HTERT RPE-1 (cell line): ENCODE measurements around the gene ABHD11.
"Not testable (repeated sequence)": the region's sequence is repeated elsewhere in the genome, so short reads cannot be mapped to it uniquely, and the experiment has no call there.

Source experiments
- in situ Hi-C: fragments of 300-500 bp; cut with MboI; formaldehyde crosslinking; loops from 4 replicates; pipeline ENCODE4 v1.14.3; 2020; ENCODE audit warnings: low sequenced_read_pairs

ABHD11 gene

DNA sequence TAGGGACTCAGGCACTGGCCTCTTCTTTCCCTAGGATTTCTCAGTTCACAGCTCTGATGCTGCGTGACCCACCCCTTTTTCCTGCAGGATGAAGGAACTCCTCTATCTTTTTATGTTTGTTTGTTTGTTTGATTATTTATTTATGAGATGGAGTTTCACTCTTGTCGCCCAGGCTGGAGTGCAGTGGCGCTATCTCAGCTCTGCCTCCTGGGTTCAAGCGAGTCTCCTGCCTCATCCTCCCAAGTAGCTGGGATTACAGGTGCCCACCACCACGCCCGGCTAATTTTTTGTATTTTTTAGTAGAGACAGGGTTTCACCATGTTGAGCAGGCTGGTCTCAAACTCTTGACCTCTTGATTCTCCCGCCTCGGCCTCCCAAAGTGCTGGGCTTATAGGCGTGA is 18.2 kb downstream of the ABHD11 start:
- in situ Hi-C loops = not testable (repeated sequence)

DNA sequence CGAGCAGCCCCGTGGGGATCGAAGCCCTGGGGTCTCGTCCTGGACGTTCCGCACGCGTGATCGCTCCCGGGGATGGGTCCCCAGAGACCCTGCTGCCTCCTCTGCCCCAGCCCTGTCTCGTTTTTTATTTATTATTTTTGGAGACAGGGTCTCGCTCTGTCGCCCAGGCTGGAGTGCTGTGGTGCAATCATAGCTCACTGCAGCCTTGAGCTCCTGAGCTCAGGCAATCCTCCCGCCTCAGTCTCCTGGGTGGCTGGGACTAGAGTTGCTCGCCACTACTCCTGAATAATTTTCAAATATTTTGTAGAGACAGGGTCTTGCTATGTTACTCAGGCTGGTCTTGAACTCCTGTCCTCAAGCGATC is 18.8 kb downstream of the ABHD11 start:
- in situ Hi-C loops = no loop called here

DNA sequence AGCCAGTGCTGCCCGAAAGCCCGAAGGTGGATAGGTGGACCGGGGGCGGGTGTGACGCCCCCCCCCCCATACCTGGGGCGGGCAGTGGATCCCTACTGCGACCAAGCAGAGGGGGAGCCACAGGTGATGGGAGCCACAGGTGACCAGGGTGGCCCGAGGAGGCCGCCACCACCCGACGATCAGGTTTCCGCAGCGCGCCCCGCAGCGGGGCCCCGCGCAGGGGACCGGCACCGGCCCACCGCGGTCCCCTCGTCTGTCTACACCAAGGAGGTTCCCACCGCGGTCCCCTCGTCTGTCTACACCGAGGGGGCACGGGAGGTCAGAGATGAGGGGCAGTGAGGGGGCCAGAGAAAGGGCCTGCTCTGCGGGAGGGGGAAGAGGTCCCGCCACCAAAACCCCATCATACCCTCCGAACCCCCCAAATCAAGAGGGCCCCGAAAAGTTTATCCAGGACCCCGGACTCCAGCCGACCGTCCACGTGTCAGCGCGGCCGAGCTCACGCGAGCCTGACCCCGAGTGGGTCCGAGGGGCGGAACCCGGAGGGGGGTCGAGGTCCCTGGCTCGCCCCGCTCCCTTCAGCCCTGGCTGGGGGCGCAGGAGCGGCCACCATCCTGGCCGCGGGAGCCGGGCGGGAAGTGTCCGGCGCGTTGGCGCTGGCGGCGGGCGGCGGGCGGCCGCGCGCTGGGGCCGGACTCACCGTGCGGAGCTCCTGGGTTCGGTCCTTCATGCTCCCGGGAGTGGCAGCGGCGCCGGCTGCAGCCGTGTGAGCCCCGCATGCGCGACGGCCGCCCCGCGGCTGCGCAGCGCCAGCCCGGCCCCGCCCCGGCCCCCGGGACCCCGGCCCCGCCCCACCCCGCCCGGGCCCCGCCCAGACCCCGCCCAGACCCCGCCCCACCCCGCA is 19.4 kb downstream of the ABHD11 start, which contains the start of gene STX1A:
TSS of gene STX1A (minus strand) at position 765 of the 901 bp plus-strand sequence. CDS start at position 727, 38 bp downstream.
- in situ Hi-C loops = no loop called here

DNA sequence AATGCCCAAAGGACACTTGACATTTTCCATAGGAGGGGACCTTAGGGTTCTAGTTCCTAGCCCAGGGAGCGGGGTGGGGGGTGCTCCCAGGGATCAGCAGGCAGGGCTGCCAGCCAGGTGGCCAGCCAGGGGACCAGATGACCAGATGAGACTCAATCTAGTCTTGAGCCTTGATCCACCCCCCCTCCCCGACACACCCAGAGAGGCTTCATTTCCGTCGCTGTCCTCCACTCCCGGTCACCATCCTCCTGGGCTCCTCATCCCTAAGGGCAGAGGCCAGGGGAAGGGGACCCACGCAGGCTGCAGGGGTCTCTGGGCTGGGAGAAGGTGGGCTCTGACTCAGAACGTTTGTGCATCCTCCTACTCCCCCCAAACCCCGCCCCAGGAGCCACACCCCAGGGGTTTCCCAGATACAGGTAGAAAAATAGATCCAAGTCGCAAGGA is 20.1 kb downstream of the ABHD11 start:
- in situ Hi-C loops = no loop called here

DNA sequence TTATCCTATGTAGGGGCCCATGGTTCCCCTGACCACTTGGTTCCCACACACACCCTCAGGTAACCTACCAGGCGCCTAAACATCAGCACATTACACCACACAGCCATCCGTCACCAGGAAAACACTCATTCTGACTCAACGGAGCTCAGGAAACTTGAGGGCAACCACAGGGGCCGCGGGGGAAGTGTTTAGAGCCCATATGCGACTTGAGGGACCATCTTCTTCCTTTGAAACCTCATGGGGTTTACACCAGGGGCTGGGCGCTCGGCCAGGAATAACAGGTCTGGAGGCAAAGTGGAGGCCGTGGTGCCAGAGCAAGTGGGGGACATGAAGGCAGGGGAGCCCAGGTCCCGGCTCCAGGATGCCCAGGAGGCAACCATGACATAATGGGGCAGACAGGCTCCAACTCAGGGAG is 20.6 kb downstream of the ABHD11 start:
- in situ Hi-C loops = no loop called here

DNA sequence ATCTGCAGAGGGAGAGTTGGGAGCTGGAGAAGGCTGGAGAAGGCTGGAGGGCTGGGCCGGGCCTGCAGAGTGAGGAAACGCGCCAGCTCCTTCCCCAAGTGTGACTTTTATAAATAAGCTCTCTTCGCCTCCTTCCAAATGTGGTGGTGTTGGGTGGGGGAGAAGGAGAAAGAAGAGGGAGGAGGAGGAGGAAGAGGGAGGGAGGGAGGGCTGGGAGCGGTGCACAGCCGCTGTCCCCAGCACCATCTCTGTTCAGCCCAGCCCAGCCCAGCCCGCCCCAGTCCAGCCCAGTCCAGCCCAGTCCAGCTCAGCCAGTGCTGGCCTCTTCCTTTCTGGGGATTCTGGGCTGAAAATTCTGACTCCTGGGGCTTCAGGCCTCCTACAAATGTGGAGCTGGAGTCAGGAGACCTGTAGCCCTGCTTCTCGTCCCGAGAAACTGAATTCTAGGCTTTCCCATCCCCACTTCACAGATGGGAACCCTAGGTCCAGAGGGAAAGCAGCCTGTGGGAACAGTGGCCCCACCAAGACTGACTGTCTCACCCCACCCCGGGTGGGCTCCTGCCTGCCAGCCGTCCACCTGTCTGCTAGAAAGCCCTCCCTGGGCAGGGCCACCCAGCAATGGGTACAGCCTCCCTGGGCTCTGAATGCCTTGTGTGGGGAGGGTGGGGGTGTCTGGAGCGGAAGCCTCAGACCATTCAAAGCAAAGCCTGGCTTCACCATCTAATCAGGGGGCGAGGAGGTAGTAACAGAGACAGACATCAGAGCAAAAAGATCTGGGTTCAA is 21.4 kb downstream of the ABHD11 start:
- in situ Hi-C loops = no loop called here

DNA sequence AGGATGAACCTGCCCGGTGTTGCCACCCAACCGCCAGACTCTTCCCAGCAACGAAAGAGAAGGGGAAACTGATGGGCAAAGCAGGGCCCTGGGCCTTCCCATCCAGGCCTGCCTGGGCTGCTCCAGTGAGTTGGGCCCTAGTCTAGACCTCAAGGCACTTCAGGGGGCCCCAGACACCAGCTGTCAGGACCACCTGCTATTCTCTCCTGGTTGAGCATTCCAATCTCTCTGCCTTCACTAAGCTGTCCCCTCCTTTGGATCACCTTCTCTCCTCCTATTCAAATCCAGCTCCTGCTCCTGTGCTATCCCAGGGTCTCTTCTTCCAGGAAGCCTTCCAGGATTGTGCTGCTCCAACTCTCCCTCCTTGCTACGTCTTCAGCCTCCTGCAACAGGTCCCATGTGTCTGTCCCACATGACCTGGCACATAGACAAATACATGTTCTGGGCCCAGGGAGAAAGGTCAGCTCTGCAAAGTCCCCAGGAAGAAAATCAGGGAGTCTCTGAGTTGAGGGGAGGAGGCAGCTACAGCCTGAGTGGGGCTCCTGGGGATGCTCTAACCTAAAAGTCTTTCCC is 22.2 kb downstream of the ABHD11 start:
- in situ Hi-C loops = no loop called here

DNA sequence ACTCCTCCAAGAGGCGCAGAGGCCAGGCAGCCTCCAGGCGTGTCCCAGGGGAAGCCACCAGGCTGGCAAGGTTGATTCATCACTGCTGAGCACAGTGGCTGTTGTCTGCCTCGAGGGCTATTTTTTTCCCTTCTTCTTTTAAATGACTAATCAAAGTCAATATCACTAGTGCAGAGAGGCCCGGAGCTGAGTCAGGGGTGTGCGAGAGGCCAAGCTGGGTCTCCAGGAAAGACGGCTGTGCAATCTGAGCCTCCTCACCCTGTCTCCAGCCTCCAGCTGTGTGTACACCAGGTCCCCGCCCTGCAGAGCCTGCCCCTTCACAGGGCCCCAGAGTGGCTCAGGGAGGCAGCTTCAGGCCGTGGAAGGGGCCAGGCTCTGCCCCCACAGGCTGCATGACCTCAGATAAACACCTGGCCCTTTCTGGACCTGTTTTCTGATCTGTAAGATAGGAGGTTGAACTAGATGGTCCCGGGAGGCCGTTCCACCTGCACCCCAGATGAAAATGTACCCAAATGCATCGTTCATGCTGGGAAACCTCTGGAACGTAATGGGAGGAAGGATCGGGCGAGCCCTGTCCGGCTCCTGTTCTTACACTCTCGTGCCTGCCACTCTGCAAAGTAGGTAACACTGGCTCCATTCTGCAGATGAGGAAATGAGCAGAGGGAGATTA is 22.8 kb downstream of the ABHD11 start:
- in situ Hi-C loops = no loop called here

DNA sequence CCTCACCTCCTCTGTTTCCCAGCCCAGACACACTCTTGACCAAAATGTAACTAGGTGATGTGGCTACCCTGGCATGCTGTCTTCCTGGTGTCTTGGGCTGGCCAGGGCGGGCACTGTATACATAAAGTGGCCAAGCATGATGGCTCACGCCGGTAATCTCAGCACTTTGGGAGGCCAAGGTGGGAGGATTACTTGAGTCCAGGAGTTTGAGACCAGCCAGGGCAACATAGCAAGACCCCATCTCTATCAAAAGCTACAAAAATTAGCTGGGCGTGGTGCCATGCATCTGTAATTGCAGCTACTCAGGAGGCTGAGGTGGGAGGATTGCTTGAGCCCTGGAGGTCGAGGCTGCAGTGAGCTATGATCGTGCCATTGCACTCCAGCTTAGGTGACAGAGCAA is 25.3 kb downstream of the ABHD11 start:
- in situ Hi-C loops = not testable (repeated sequence)

GRCh38 chr7:73712773-73713172 is 25.8 kb downstream of the ABHD11 start:
- in situ Hi-C loops = no loop called here

DNA sequence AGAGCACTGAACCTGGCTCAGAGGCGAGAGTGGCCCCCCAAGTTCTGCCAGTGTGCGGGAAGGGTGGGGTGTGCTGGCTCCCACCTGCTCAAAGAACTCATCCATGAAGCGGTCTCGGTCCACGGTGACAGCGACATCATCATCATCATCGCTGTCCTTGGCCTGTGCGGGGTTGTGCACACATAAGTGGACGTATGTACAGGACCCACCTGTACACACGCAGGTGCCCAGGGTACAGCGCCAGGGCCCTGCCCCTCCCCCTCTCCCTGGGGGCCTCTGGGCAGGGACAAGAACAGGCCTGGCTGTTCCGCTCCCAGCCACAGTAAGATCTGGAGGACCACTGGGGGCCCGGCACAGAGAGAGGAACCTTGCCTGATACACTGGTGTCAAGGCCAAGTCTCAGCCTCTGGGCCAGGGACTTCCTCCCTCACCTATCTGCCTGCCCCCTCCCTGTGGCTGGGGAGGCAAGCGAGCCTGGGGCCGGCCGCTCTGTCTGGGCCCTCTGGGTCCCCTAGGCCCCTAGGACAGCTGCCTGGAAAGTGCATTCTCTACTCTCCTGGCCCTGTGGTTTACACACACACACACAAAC is 29.5 kb downstream of the ABHD11 start:
- in situ Hi-C loops = no loop called here

- in situ Hi-C loops = no loop called here
These were observed 31.5 kb downstream of the ABHD11 start for GRCh38 chr7:73707045-73707631.

DNA sequence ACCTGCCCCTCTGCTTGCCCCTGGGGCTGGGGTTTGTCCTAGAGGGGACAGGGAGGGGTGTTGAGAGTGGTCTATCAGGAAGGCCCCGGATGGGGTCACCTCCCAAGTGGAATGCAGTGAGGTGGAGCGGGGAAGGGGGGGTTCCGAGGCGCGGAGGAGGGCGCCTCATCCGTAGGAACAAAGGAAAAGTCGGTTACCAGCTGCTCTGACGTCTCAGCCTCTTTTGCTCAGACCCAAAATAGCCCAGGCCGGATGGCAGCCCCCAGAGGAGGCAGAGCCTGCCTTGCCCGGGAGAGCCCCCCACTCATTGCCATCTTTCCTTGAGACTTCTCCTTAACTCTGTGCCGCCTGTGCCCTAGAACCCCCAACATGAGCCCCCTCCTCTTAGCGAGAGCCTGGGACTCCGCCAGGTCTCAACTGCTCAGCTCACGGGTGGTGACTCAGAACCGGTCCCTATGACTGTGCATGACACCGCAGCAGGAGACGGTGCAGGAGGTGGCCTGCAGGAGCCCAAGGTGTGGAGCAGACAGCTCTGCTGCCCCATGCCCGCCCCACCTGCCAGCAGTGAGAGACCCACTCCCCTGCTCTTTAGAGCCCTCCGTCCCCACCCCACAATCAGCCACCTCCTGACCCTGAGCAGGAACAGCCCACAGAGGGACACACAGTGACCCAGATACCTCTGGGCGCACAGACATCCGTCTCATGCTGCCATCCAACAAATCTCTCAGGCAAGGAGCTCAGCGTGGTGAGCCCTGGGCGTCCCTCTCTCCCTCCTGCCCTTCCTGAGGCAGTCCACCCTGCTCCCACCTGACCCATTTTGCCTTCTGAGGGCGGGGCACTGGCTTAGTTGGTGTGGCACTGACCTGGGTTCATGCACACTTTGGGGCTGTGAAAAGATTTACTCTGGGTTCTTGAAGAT is 32.2 kb downstream of the ABHD11 start:
- in situ Hi-C loops = no loop called here

DNA sequence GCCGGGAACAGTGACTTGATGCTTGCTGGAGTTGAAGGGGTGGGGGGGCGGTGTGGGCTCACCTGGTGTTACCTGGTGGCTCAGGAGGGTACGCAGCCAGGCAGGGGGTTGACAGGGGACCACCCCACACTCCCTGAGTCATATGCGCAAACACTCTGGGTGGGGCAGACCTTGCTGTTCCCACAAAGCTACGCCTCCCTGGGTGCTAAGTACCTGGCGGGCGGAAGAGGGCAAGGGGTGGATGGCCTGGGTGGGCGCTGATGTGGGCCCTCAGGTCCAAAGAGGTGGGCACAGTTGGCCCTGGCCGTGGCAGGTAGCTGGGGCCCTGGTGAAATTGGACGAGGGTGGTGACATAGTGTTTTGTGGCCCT is 33.1 kb downstream of the ABHD11 start:
- in situ Hi-C loops = no loop called here

DNA sequence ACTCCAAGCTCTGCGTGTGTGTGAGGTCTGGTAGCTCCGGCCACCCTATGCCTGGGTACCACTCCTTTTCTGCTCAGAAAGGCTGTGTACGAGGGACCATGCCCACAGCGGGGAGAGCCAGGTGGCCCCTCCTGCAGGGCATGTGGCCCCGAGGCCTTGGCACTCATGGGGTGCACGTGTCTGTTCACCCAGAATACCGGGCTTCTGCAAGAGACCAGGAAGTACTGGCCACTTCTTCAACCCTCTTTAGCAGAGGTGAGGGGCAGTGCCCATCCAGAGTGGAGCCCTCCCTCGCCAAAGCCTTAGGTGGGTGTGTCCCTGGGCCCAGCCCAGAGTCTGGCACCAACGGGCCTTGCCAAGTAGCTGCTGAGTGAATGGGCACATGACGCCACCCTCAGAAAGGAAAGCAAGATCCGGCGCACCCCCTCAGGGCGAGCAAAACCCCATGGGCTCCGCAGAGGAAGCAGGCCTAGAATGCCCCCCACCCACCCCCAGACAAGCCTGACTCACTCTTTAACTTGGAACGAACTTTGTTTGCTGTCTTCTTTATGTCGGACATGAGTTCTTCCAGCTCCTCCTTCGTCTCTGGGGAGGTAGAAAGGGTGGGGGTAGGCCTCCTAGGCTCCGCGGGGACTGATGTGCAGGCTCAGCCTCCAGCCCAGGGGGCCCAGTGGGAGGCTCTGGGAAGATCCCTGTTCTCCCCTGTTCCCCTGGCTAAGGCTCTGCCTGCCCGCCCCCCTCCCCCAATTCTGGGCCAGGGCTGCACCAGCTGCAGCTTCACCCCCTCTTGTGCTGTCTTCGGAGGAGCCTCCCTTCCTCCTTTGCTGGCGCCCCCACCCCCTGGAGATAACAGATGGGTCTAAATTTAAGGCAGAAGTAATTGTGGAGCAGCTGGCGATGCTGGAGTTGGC is 33.7 kb downstream of the ABHD11 start:
- in situ Hi-C loops = no loop called here

- in situ Hi-C loops = no loop called here
These were observed 34.6 kb downstream of the ABHD11 start for GRCh38 chr7:73703757-73704639.

GRCh38 chr7:73703225-73703624 is 35.4 kb downstream of the ABHD11 start:
- in situ Hi-C loops = no loop called here
